Erythroblast (primary cell): ENCODE measurements around the gene CD44.

ENCODE experiments used
- GATA1 ChIP-seq: IDR thresholded peaks from 2 replicates; pipeline ENCODE4 v1.6.1; 2011; ENCODE audit warnings: low read depth, mild to moderate bottlenecking, control low read depth, low read length, moderate library complexity
- POLR2A ChIP-seq: IDR thresholded peaks from 2 replicates; pipeline ENCODE4 v1.6.1; 2011; ENCODE audit warnings: mild to moderate bottlenecking, low read length

DNA sequence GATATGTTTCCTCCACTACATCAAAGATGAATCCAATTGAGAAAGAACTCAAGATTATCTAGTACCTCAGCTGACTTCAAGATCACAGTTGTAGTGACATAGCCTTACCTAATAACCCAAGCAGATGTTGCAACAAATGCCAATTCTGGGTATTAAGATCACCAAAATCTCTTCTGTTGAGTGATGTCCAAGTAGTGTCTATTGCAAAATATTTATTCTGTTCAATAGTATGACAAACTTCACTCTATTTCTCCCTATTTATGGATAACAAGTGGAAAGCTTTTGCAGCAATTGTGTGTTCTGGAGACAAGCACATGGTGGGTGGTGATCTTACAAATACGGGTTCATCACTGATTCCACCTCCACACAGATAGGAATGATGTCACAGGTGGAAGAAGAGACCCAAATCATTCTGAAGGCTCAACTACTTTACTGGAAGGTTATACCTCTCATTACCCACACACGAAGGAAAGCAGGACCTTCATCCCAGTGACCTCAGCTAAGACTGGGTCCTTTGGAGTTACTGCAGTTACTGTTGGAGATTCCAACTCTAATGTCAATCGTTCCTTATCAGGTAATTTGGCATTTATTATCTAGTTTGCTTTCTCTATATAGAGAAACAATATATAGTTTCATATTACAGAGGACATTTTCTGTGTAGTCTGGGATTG lies 72.0 kb downstream of the CD44 start:
- TF ChIP-seq POLR2A (no peak), GATA1 (no peak)
